HG03139 (cell line): Measurements from ENCODE around the gene ITSN2.
A peak's percentile ranks its signal among the peaks of the same experiment; 100 is the strongest.
"Not testable (repeated sequence)": the region's sequence is repeated elsewhere in the genome, so short reads cannot be mapped to it uniquely, and the experiment has no call there.

Source experiments
- ATAC-seq: cut with Tn5 transposase; IDR thresholded peaks from one replicate; pipeline ENCODE4 v1.9.1; 2021; ENCODE audit not compliant: unreplicated experiment

Gene ITSN2

DNA sequence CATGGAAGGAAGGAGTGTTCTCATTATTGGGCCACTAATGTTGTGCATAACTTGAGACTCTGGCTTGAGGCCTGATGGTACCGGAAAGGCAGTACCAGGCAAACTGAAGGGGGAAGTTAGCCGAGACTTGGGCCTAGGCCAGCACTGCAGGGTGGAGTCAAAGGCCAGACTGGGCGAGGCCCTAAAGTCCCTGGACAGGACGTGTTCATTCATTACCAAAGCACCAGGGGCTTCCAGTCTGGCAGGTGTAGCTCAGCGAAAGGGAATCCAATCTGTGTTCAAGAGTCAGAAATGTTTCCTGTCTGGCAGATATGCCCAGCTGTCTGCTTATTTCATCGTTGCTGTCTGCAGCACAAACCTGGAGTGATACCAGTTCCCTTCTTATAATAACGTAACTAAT, 4.7 kb upstream of the ITSN2 start:
- no peak for ATAC-seq

DNA sequence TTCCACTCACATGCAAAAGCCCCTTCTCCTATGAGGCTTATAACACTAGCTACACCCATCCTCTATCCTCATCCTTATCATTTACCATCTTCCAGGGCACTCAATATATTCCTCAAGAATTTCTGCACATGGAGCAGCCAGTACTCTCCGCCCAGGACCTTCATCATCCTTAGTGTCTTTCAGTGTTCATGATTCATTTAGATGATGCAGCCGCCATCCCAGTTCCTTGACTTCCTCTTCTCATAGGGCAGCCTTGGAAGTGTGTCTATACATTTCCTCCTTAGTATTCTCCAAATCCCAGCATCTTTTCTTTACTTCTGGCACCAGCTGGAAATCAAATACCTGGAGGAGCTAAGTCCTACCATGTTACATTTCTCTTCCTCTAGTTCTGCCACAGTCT, 3.0 kb upstream of the ITSN2 start:
- ATAC-seq, result no peak

DNA sequence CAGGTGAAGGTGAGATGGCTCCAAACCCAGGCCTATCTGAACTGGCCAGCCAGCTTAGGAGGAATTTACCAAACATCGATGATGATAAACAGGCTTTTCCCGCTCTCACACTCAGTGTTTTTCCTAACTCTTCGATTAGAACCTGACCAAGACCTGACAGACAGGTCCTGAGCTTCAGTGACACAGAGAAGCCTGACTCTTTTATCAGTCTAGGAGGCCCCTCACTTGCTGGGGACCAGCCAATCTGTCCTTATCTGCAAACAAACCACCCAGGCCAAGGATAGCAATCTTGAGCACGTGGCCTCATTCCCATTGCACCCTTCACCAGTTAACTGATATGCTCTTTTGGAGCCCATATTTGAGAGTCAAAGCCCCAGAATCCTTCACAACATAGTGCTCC, 1.9 kb upstream of the ITSN2 start:
- no peak for ATAC-seq

DNA sequence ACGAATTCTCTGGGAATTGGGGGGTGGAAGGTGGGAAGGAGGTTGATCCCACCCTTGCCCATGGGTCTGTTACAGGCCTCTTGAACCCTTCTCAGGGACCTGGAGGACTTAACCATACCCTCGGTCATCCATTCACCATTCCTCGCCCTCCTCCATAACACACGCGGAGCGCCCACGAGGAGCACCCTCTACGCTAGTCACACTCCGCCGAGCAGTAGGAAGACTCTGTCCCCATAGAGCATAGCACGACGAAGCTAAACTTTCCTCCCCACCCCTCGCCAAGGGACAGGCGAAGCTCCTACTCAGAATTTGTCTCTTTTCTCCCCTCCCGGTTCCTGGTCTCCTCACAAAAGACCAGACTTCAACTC, 611 bp upstream of the ITSN2 start:
- no peak for ATAC-seq

DNA sequence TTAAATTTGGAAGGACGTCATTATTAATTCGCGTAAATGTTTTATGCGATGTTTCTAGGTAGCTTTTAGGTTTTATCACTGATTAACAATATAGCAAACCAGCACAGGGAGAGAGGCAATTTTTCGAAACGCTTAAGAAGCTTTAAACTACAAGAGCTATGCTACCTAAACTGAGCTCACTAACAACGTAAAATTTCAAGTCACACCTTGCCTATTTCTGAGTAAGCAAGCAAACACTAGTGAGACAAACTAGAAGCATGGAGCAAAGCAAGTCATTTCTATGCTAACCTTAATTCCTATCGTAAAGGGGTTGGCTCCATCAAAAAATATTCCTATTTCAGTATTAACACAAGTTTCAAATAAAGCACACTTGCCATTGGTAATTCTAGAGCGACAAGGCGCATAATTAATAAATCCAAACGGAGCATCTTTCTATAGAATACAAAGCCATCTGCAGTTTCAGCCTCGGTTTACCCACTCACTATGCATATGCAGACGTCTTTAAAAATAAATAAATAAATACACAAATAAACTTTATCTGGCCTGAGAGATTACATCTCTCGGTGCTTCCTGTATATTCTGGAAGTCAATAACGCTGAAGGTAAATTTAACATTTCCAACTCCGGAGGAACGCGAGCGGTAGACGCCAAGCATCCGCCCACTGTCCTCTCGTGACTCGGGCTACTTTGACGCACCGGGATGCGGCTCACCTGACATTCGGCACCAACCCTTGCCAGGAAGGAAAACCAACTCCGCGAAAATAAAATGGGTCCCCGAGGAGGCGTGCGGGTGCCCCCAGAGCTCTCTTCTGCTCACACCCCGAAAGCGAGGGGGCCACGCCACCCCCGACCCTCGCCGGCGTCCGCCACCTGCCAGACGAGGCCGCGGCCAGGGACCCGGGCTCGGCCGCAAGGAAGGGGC, 947 bp downstream of the ITSN2 start:
- ATAC-seq, result no peak

DNA sequence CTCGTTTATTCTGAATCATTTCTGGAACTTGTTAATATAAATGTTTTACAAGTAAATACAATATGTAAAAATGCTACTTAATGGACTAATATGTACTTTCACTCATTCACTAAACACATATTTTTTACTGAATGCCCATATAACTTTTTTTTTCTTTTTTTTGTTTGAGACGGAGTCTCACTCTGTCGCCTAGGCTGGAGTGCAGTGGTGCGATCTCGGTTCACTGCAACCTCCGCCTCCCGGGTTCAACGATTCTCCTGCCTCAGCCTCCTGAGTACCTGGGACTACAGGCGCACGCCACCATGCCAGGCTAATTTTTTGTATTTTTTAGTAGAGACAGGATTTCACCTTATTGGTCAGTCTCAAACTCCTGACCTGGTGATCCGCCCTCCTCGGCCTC, 2.6 kb downstream of the ITSN2 start:
- not testable (repeated sequence) for ATAC-seq

DNA sequence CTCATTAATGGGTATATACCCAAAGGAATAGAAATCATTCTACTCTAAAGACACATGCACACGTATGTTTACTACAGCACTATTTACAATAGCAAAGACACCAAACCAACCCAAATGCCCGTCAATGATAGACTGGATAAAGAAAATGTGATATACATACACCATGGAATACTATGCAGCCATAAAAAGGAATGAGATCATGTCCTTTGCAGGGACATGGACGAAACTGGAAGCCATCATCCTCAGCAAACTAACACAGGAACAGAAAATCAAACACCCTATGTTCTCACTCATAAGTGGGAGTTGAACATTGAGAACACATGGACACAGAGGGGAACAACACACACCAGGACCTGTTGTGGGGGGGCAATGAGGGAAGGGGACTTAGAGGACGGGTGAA, 3.2 kb downstream of the ITSN2 start:
- ATAC-seq, result not testable (repeated sequence)

DNA sequence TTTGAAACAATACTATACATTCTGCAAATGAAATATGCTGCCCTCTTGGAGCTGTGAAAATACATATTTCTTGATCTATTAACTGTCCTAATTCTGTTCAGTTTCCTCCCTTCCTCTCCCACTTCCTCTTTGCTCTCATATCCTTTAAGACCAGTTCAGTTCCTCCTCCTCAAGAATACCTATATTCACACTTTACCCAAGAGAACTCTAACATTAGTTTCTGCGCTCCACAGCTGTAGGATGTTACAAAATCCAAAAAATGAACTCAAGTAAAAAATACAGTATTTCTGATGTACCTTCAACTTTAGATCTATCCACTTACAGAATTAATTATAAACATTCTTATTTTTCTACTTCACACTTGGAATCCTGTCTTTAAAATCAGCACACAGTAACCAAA, 5.4 kb downstream of the ITSN2 start:
- no peak for ATAC-seq

DNA sequence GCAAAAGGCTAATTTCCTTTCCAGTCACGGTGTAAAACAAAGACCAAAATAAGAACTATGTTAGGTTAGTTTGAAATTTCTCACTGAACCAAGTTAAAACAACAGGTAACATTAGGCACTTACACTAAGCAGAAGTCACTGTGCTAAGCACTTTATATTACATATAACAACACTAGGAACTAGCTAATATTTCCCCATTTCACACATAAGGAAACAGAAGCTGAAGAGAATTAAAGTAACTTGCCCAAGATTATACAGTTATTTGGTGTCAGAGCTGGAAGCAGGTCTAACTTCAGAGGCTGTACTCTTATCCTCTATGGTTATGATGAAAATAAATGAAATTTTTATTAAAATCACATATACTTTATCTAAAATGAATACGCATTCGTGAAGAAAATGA, 5.9 kb downstream of the ITSN2 start:
- no peak for ATAC-seq

DNA sequence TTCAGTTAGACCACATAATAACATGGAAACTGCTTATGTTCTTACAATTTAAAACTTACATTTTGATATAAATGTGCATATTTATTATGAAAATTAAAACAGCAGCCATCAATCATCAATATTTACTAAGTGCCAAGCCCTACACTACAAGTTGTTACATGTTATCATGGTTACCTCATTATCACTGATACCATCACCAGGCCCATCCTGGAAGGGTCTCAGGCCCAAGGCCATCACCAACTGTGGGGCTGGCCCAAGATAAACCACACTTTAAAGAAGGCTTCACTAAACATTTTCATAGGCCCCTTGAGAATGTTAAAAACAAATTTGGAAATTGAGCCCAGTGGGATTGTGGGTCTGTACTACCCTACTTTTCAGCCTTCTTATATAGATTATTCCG, 6.4 kb downstream of the ITSN2 start:
- ATAC-seq, result no peak

DNA sequence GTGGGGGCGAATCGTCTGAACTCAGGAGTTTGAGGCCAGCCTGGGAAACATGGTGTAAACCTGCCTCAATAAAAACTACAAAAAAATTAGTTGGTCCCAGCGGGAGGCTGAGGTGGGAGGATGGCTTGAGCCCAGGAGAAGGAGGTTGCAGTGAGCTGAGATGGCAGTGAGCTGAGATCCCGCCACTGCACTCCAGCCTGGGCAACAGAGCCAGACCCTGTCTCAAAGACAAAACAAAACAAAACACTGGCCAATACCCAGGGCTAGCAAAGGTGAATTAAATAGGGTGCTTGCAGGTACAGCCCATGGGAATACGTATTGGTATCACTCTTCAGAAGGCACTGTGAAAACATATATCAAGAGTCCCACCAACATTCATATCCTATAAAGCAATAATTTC, 7.0 kb downstream of the ITSN2 start:
- ATAC-seq, result no peak

DNA sequence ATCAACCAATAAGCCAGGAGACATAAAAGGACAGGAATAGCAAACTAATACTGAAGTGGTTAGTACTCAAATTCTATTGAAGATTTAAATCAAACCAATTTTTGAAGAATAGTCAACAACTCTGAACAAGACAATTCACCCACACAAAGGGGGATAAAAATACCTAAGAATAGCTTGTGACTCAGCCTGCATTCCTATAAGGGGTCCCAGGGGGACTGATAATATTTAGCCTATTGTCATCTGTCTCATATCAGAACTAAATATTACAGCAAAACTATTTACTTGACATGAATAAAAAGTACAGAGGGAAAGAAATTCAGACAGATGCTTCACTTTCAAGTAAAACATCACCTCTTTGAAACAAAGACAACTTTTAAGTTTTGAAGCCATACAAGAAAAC, 7.7 kb downstream of the ITSN2 start:
- no peak for ATAC-seq

DNA sequence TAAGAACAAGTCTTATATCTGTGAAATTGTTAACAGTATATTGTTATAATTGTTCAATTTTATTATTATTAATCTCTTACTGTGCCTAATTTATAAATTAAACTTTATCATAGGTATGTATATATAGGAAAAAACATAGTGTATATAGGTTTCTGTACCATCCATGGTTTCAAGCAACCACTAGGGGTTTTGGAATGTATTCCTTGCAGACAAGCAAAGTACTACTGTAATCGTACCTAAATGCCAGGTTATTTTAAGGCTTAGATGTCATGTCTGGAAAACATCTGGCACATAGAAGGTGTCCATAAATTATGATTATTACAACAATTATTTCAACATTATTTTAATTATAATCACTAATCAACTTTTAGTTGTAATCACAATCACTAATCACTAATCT, 8.4 kb downstream of the ITSN2 start:
- no peak for ATAC-seq

DNA sequence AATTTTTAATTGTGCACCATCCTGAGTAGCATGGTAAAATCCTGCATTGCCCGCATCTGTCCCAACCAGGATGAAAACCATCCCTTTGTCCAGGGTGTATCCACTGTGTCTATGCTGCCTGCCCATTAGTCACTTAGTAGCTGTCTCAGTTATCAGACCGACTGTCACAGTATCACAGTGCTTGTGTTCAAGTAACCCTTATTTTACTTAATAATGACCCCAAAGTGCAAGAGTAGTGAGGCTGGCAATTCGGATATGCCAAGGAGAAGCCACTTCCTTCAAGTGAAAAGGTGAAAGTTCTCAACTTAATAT, 8.8 kb downstream of the ITSN2 start:
- ATAC-seq, result no peak

DNA sequence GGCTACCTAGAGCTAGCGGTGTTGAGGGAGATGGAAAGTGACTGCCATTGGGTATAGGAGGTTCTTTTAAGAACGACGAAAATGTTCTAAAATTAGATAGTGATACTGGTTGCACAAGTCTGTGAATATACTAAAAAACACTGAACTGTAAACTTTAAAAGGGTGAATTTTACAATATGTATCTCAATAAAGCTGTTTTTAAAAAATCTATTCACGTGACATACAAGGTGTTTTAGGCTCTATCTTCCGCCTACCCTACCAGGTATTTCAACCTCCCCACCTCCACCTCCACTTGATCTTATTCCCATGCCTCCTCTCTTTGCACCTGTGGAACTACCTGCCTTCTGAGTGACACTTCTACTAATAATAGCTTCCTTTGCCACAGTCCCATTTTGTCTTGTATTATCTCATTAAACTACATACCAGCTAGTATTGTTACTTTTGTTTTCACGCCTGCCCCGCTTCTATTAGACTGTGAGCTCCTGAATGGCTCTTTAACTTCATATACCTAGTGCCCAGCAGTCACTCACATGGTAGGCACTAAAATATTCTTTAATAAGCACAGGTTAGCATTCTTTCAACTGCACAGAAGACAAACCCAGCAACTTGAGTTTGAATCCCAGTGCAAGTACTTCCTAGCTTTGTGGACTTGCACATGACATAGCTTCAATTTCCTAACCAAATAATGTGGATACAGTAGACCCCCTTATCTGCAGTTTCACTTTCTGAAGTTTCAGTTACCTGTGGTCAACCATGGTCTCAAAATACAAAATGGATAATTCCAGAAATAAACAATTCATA, 9.3 kb downstream of the ITSN2 start:
- no peak for ATAC-seq

DNA sequence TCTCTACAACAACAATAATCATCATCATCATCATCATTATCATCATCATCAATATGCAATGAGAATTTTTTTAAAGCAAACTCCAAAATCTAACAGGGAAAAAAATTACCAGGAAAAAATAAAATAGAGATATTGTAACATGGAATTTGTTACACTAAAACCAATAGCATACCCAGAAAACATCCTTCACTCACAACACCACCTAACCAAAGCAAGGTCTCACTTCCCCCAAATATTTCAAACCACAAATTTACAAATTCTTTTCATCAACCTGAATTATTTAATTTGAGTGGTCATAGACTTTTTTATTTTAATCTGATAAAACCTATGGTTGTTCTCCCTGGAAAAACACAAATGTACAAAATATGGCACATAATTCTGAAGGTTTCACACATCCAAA, 11.2 kb downstream of the ITSN2 start:
- no peak for ATAC-seq

DNA sequence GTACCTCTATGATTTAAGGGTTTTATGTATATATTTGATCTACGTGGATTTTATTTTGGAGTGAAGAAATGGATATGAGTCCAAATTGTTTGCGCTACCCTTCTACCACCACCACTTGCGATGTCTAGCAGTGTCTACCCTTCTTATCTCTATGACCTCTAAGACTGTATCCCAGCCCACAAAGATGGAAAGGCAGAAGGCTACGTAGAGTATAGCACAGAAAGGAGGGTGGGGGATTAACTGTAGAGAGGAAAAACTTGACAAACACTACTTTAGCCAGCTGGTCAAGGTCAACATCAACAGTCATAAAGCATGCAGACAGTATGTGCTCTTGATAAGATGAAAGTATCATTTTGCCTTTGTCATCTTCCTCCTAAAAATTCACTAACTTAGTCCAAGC, 14.4 kb downstream of the ITSN2 start:
- no peak for ATAC-seq

DNA sequence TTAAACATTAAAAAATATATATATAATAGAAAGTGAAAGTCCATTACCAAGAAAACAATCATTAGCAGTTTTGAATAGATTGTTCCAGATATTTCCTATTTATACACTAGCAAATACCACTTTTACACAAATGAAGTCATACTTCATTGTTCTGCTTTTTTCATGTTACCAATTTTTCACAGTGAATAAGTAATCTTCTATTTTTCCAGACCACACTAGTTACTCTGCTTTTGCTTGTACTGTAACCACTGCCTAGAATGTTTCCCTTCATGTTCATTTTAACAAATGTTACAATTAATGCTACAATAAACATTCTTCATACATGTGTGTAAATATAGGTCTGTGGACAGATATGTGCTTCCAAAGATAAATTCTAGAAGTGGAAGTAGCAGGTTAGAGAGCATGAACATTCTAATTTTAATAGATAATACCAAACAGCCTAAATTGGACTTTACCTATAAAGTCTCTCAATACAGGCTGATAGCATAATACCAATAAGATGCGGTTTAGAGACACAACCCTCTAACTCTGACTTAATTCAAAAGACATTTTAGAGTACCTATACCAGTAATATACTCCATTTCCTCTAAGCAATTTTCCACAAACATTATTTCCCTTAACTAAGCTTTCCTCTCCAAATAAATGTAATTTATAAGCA, 17.0 kb downstream of the ITSN2 start:
- ATAC-seq, result peak; percentile 56

DNA sequence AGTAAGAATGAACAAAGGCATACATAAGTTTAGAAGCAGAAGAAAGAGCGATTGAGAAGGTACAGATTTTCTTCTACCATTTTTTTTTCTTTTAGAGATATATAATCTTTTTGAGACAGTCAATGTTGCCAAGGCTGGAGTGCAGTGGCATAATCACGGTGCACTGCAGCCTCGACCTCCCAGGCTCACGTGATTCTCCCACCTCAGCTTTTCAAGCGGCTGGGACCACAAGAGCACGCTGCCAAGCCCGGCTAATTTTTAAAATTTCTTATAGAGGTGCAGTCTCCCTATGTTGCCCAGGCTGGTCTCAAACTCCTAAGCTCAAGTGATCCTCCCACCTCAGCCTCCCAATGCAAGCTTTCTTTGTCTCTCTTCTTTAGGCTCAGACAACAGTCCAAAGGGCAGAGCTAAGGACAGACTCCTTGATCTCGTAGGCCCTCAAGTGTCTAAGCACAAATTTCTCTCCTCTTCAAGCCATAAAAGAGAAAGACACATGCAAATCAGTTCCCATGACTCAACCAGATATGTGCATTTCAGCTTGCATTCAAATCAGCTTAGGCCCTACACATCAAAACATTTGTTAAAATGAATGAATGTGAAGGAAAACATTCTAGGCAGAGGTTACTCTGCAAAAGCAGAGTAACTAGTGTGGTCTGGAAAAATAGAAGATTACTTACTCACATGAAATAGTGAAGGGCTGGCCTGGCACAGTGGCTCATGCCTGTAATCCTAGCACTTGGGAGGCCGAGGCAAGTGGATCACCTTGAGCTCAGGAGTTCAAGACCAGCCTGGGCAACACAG, 18.0 kb downstream of the ITSN2 start:
- ATAC-seq, result no peak

DNA sequence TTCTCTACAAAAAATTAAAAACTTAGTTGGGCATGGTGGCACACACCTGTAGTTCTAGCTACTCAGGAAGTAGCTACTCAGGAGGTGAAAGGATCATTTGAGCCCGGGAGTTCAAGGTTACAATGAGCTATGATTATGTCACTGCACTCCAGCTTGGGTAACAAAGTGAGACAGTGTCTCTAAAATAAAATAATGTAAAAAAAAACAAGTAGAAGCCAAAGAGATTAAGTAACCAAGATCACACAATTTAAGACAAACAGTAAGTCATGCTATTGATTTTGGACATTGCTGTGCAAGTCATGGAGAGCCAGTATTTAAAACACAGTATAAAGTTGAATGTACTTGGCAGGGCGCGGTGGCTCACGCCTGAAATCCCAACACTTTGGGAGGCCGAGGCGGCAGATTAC, 20.5 kb downstream of the ITSN2 start:
- ATAC-seq, result no peak

DNA sequence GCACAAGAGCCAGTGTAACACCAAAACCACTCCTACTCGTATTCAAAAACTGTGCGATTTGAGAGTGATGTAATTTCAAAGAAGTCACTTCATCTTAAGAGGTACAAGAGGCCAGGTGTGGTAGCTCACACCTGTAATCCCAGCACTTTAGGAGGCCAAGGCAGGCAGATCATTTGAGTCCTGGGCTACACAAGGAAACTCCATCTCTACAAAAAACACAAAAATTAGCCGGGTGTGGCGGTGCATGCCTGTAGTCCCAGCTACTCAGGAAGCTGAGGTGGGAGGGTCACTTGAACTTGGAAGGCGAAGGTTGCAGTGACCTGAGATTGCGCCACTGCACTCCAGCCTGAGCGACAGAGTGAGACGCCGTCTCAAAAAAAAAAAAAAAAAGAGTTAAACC, 21.2 kb downstream of the ITSN2 start:
- ATAC-seq, result not testable (repeated sequence)
